Endothelial cell of umbilical vein (primary cell): ENCODE results near the gene DAZAP1. TPM values are rescaled to one million over a fixed set of nuclear protein-coding genes. Genes with fewer than 3 reads are reported as not detected.

ENCODE experiments used
- BruUV-seq: library from RNA; stranded (reverse); fragments of 400-500 nt; replicated peaks from 2 replicates; lab custom pipeline; 2021; lab: Mats Ljungman, UMichigan
- CTCF ChIA-PET: fragments of 300-600, 350-600 bp; sonication (Branson Sonifier 250); formaldehyde crosslinking; loops from one replicate; lab custom pipeline; 2021; ENCODE audit warnings: antibody characterized with exemption, inconsistent platforms; lab: Charles Lee
- POLR2A ChIA-PET: fragments of 300-600, 350-600 bp; sonication (Branson Sonifier 250); formaldehyde crosslinking; loops from one replicate; lab custom pipeline; 2021; ENCODE audit warnings: antibody characterized with exemption, inconsistent platforms; lab: Charles Lee
- DNase-seq: peaks from one replicate; pipeline ENCODE4 v3.0.0-alpha.2; 2011; ENCODE audit warnings: low read depth, low spot score
- FAIRE-seq: peaks from 2 replicates; lab custom pipeline; 2011; peaks lifted over from hg19 to GRCh38; lab: Jason Lieb, UNC
- H2AFZ ChIP-seq: 2 replicates; pipeline ENCODE4 v1.6.0; 2012; ENCODE audit warnings: low read depth, low read length, control low read depth, inconsistent platforms
- H3K27ac ChIP-seq: 2 replicates; pipeline ENCODE4 v1.5.1; 2011; ENCODE audit warnings: low read depth, mild to moderate bottlenecking, control low read depth, low read length, moderate library complexity; ENCODE audit not compliant: insufficient read depth
- H3K27me3 ChIP-seq, 2 experiments: 2 replicates each; pipeline versions ENCODE4 v1.6.0 to v1.6.1; 2011; ENCODE audit warnings: low read length in 2 of 2, mixed read lengths in 1 of 2; ENCODE audit not compliant: control insufficient read depth in 2 of 2, insufficient read depth in 2 of 2
- H3K36me3 ChIP-seq, 2 experiments: 2 replicates in 1 of 2; 3 replicates in 1 of 2; pipeline ENCODE4 v1.5.1; 2011; ENCODE audit warnings: low read length in 2 of 2, mild to moderate bottlenecking in 1 of 2, moderate library complexity in 1 of 2; ENCODE audit not compliant: control insufficient read depth in 2 of 2, insufficient read depth in 2 of 2; ENCODE audit errors: extremely low read depth in 1 of 2
- H3K4me1 ChIP-seq: 3 replicates; pipeline ENCODE4 v1.5.1; 2011; ENCODE audit warnings: mild to moderate bottlenecking, low read length; ENCODE audit not compliant: control insufficient read depth, insufficient read depth; ENCODE audit errors: extremely low read depth
- H3K4me2 ChIP-seq: 2 replicates; pipeline ENCODE4 v1.6.1; 2011; ENCODE audit warnings: low read length, control low read depth, mixed read lengths; ENCODE audit not compliant: insufficient read depth
- H3K4me3 ChIP-seq, 3 experiments: fragments of 200-600 bp in 1 of 3; sonication (generic), shearing (Covaris generic) in 1 of 3; replicated peaks in 1 of 3; 2 replicates each; pipeline ENCODE4 v1.5.1; 2011 to 2016; ENCODE audit warnings: control low read depth in 3 of 3, low read length in 3 of 3, mild to moderate bottlenecking in 2 of 3, inconsistent platforms in 1 of 3, low read depth in 1 of 3, moderate library complexity in 1 of 3; ENCODE audit not compliant: insufficient read depth in 1 of 3
- H3K79me2 ChIP-seq: 2 replicates; pipeline ENCODE4 v1.6.0; 2012; ENCODE audit warnings: low read length, inconsistent platforms; ENCODE audit not compliant: control insufficient read depth, insufficient read depth
- H3K9ac ChIP-seq: replicated peaks from 2 replicates; pipeline ENCODE3; 2011; ENCODE audit warnings: low read length, control low read depth; ENCODE audit not compliant: insufficient read depth; ENCODE audit errors: extremely low read depth
- H3K9me1 ChIP-seq: replicated peaks from 3 replicates; pipeline ENCODE4 v1.6.0; 2011; ENCODE audit warnings: mild to moderate bottlenecking, low read length; ENCODE audit not compliant: control insufficient read depth, insufficient read depth; ENCODE audit errors: extremely low read depth
- H3K9me3 ChIP-seq: replicated peaks from 2 replicates; pipeline ENCODE4 v1.5.1; 2012; ENCODE audit warnings: low read length, inconsistent platforms; ENCODE audit not compliant: control insufficient read depth, insufficient read depth
- H4K20me1 ChIP-seq: replicated peaks from 2 replicates; pipeline ENCODE3; 2011; ENCODE audit warnings: mild to moderate bottlenecking, low read length; ENCODE audit not compliant: control insufficient read depth, insufficient read depth; ENCODE audit errors: extremely low read depth
- CTCF ChIP-seq, 2 donors: IDR thresholded peaks; 1 replicate in 1 of 2; 2 replicates in 1 of 2; pipeline ENCODE4 v1.5.1; 2011; ENCODE audit warnings: low read length in 2 of 2, mild to moderate bottlenecking in 2 of 2, moderate library complexity in 2 of 2, control low read depth in 1 of 2, inconsistent platforms in 1 of 2, low read depth in 1 of 2; ENCODE audit not compliant: insufficient read depth in 1 of 2; ENCODE audit errors: extremely low read depth in 1 of 2
- EZH2 ChIP-seq: IDR thresholded peaks from 2 replicates; pipeline ENCODE4 v1.6.1; 2012; ENCODE audit warnings: borderline replicate concordance, low read depth, mild to moderate bottlenecking, moderate library complexity, low read length, inconsistent platforms; ENCODE audit not compliant: severe bottlenecking
- FOS ChIP-seq: IDR thresholded peaks from 2 replicates; pipeline ENCODE4 v1.6.1; 2011; ENCODE audit warnings: mild to moderate bottlenecking, low read length, moderate library complexity, borderline replicate concordance; ENCODE audit not compliant: insufficient read depth
- GATA2 ChIP-seq: IDR thresholded peaks from 2 replicates; pipeline ENCODE4 v1.7.0; 2011; ENCODE audit warnings: low read depth, mild to moderate bottlenecking, moderate library complexity, mixed read lengths, low read length; ENCODE audit not compliant: insufficient read length, insufficient read depth
- JUN ChIP-seq: IDR thresholded peaks from 2 replicates; pipeline ENCODE4 v1.6.1; 2011; ENCODE audit warnings: borderline replicate concordance, low read depth; ENCODE audit not compliant: insufficient read length, insufficient read depth
- MAX ChIP-seq: IDR thresholded peaks from 2 replicates; pipeline ENCODE4 v1.6.1; 2011; ENCODE audit not compliant: insufficient read depth, insufficient read length
- MYC ChIP-seq: IDR thresholded peaks from one replicate; pipeline ENCODE4 v1.6.1; 2011; ENCODE audit warnings: mild to moderate bottlenecking, low read depth, low read length
- POLR2A ChIP-seq: IDR thresholded peaks from 2 replicates; pipeline ENCODE4 v1.6.1; 2012; ENCODE audit warnings: low read depth, mild to moderate bottlenecking, control low read depth, low read length
- POLR2AphosphoS5 ChIP-seq: IDR thresholded peaks from 2 replicates; pipeline ENCODE4 v1.6.1; 2012; ENCODE audit warnings: low read depth, mild to moderate bottlenecking, control low read depth, low read length, moderate library complexity; ENCODE audit not compliant: insufficient read depth
- dilution Hi-C: fragments of 300-500 bp; cut with MboI; formaldehyde crosslinking; loops from one replicate; pipeline ENCODE4 v1.15.0; 2019; ENCODE audit warnings: low sequenced_read_pairs; ENCODE audit not compliant: extremely low pct_ligation_motif_present
- intact Hi-C: fragments of 100-400 bp; cut with micrococcal nuclease; formaldehyde crosslinking; loops from one replicate; pipeline ENCODE4 v1.10.0; 2022
- polyA plus RNA-seq, 4 experiments: library from polyadenylated mRNA; depleted of rRNA in 3 of 4; stranded (reverse) in 3 of 4; unstranded in 1 of 4; fragments of >200 nt; gene quantifications; 2 replicates each; pipeline versions ENCODE4 v1.2.1 to v1.2.3, GENCODE V29; 2011 to 2012; ENCODE audit warnings: missing spikeins in 1 of 4
- total RNA-seq: library from RNA; stranded (reverse); gene quantifications from 2 replicates; pipeline ENCODE4 v1.2.3, GENCODE V29; 2021

The DAZAP1 gene
- total and polyA plus RNA-seq, 2 donors (not counting 3 experiments of a cell fraction or from before 2014, with no cell fraction given), result 50.1 to 187 TPM

- no peak overlapping the region for H3K27ac ChIP-seq
- H3K79me2 ChIP-seq, result no peaks in the 10 kb centered on the region
- ChIA-PET CTCF (no interaction called here), POLR2A (no interaction called here)
- H3K9me1 ChIP-seq, result no peaks in the 10 kb centered on the region
- no peaks in the 10 kb centered on the region for H3K27me3 ChIP-seq
- dilution Hi-C loops (no loop called here), intact Hi-C loops (loop anchor here (1.0 to 10.0 kb wide), 2 partner anchors 19 to 193 kb away; partner anchors contain the start of genes MBD3 and NDUFS7)
- no peak overlapping the region for H3K9ac ChIP-seq
- peaks cover 17% of the 10 kb centered on the region for H3K4me1 ChIP-seq
- H4K20me1 ChIP-seq, result no peaks in the 10 kb centered on the region
- DNase-seq (no peak), FAIRE-seq (no peak)
- no TSS peak for BruUV-seq
- H3K4me3 ChIP-seq, result peak overlapping the region in 1 of 3 experiments; percentile 70
- no peaks in the 10 kb centered on the region for H3K9me3 ChIP-seq
- peak overlapping the region; percentile 84 for H2AFZ ChIP-seq
- TF ChIP-seq JUN, result no peak
- no peak for TF ChIP-seq MAX
- TF ChIP-seq FOS, result no peak
- no peak for TF ChIP-seq POLR2AphosphoS5
- no peak for TF ChIP-seq GATA2
- no peak for TF ChIP-seq CTCF (IDR thresholded peaks at IDR 0.05; ENCODE audit: extremely low read depth in 1 of 2, insufficient read depth in 1 of 2, low read depth in 1 of 2, low read length in 2 of 2)
- no peak for TF ChIP-seq POLR2A
- TF ChIP-seq EZH2, result no peak
- TF ChIP-seq MYC, result no peak
- H3K36me3 ChIP-seq, result no peaks in the 10 kb centered on the region
- peak overlapping the region; percentile 49 for H3K4me2 ChIP-seq
These were observed 5.5 kb upstream of the DAZAP1 start for GRCh38 chr19:1401889-1402217.
